B cell (primary cell): ENCODE results near the gene STIM1. TPM values are rescaled to one million over a fixed set of nuclear protein-coding genes. Genes with fewer than 3 reads are reported as not detected.

Source experiments
- ATAC-seq: fragments of 200-7000 bp; cut with Tn5 transposase; one replicate; pipeline ENCODE4 v1.10.0; 2021; ENCODE audit warnings: low read depth, mild to moderate bottlenecking, moderate number of reproducible peaks, moderate library complexity
- CTCF ChIA-PET: fragments of 350-600 bp; sonication (Branson Sonifier 250); formaldehyde crosslinking; loops from one replicate; lab custom pipeline; 2021; ENCODE audit warnings: antibody characterized with exemption, inconsistent platforms; lab: Charles Lee
- POLR2A ChIA-PET: fragments of 350-600 bp; sonication (Branson Sonifier 250); formaldehyde crosslinking; loops from one replicate; lab custom pipeline; 2021; ENCODE audit warnings: antibody characterized with exemption; lab: Charles Lee
- DNase-seq: peaks from one replicate; pipeline ENCODE4 v3.0.0; 2013
- H2AFZ ChIP-seq: 2 replicates; pipeline ENCODE4 v1.6.1; 2012; ENCODE audit warnings: mild to moderate bottlenecking, low read depth, low read length; ENCODE audit not compliant: insufficient read depth, poor library complexity, severe bottlenecking
- H3K27ac ChIP-seq, 2 donors: 1 replicate in 1 of 2; 2 replicates in 1 of 2; pipeline ENCODE4 v1.5.1; 2012 to 2013; ENCODE audit warnings: low read length in 2 of 2, mild to moderate bottlenecking in 2 of 2, moderate library complexity in 1 of 2
- H3K27me3 ChIP-seq, 4 experiments: fragments of 200-600 bp in 1 of 4; sonication (generic) in 1 of 4; replicated peaks in 1 of 4; 1 replicate in 2 of 4; 2 replicates in 2 of 4; pipeline versions ENCODE4 v1.6.1 to v1.7.0; 2013 to 2016; ENCODE audit warnings: low read length in 3 of 4, mild to moderate bottlenecking in 2 of 4, mixed read lengths in 1 of 4, moderate library complexity in 1 of 4; ENCODE audit not compliant: insufficient read depth in 4 of 4, control insufficient read depth in 3 of 4; ENCODE audit errors: control extremely low read depth in 1 of 4
- H3K36me3 ChIP-seq, 2 experiments: replicated peaks in 1 of 2; 1 replicate in 1 of 2; 2 replicates in 1 of 2; pipeline versions ENCODE4 v1.6.1 to v1.7.1; 2013; ENCODE audit warnings: low read length in 1 of 2; ENCODE audit not compliant: insufficient read depth in 2 of 2, control insufficient read depth in 1 of 2; ENCODE audit errors: control extremely low read depth in 1 of 2, extremely low read depth in 1 of 2
- H3K4me1 ChIP-seq, 2 donors: fragments of 200-600 bp in 1 of 2; sonication (generic) in 1 of 2; 1 replicate in 1 of 2; 2 replicates in 1 of 2; pipeline versions ENCODE4 v1.5.1 to v1.6.1; 2013 to 2017; ENCODE audit warnings: low read length in 2 of 2; ENCODE audit not compliant: control insufficient read depth in 2 of 2, insufficient read depth in 2 of 2
- H3K4me2 ChIP-seq: replicated peaks from 2 replicates; pipeline ENCODE3; 2012; ENCODE audit warnings: mild to moderate bottlenecking, low read depth, low read length; ENCODE audit not compliant: poor library complexity, severe bottlenecking
- H3K4me3 ChIP-seq, 5 experiments: fragments of 200-600 bp in 1 of 5; sonication (generic) in 1 of 5; 1 replicate in 3 of 5; 2 replicates in 2 of 5; pipeline versions ENCODE4 v1.5.1 to v1.7.0; 2011 to 2016; ENCODE audit warnings: low read length in 4 of 5, mild to moderate bottlenecking in 4 of 5, low read depth in 2 of 5, control low read depth in 1 of 5, moderate library complexity in 1 of 5; ENCODE audit not compliant: insufficient read depth in 1 of 5; ENCODE audit errors: control extremely low read depth in 1 of 5, extremely low read depth in 1 of 5
- H3K79me2 ChIP-seq: fragments of 200-600 bp; sonication (generic); one replicate; pipeline ENCODE4 v1.6.0; 2016; ENCODE audit warnings: low read length; ENCODE audit not compliant: control insufficient read depth, insufficient read depth
- H3K9ac ChIP-seq: fragments of 200-600 bp; sonication (generic); 2 replicates; pipeline ENCODE4 v1.6.1; 2017; ENCODE audit warnings: mild to moderate bottlenecking, low read length, moderate library complexity
- H3K9me3 ChIP-seq, 3 donors: one replicate each; pipeline versions ENCODE4 v1.6.1 to v1.7.1; 2013; ENCODE audit warnings: low read length in 2 of 3; ENCODE audit not compliant: control insufficient read depth in 2 of 3, insufficient read depth in 1 of 3; ENCODE audit errors: control extremely low read depth in 1 of 3
- H4K20me1 ChIP-seq: 2 replicates; pipeline ENCODE4 v1.6.0; 2012; ENCODE audit warnings: mild to moderate bottlenecking, low read length; ENCODE audit not compliant: insufficient read depth, control insufficient read depth, poor library complexity, severe bottlenecking
- H3K27ac Mint-ChIP-seq: one replicate; pipeline ENCODE4 v1.8.0; 2021; ENCODE audit warnings: mixed read lengths
- H3K27me3 Mint-ChIP-seq: one replicate; pipeline ENCODE4 v1.8.0; 2021; ENCODE audit warnings: mixed read lengths
- H3K4me1 Mint-ChIP-seq: one replicate; pipeline ENCODE4 v1.8.0; 2021; ENCODE audit warnings: mixed read lengths
- H3K4me3 Mint-ChIP-seq: one replicate; pipeline ENCODE4 v1.8.0; 2021; ENCODE audit warnings: mixed read lengths
- H3K9me3 Mint-ChIP-seq: one replicate; pipeline ENCODE4 v1.8.0; 2022; ENCODE audit warnings: mixed read lengths; ENCODE audit not compliant: insufficient read depth
- EZH2 ChIP-seq: IDR thresholded peaks from 2 replicates; pipeline ENCODE4 v1.6.1; 2012; ENCODE audit warnings: borderline replicate concordance, low read depth, mild to moderate bottlenecking, moderate library complexity, low read length; ENCODE audit not compliant: insufficient read depth, poor library complexity, severe bottlenecking
- WGBS: methylation state at CpG from one replicate; pipeline ENCODE4 v1.1.5; 2013; ENCODE audit warnings: missing lambda C conversion rate; ENCODE audit not compliant: insufficient coverage; 5-methylcytosine and 5-hydroxymethylcytosine counted together
- intact Hi-C: fragments of 100-400 bp; cut with micrococcal nuclease; formaldehyde crosslinking; loops from one replicate; pipeline ENCODE4 v1.10.0; 2022
- polyA plus RNA-seq: library from polyadenylated mRNA; depleted of rRNA; stranded (reverse); fragments of >200 nt; gene quantifications from 2 replicates; pipeline ENCODE4 v1.2.3, GENCODE V29; 2012
- total RNA-seq, 2 donors: library from RNA; stranded (reverse); fragments of 120-200 nt in 1 of 2; gene quantifications; 1 replicate in 1 of 2; 2 replicates in 1 of 2; pipeline versions ENCODE4 v1.2.3 to v1.2.4, GENCODE V29; 2013 to 2022
- TF ChIP-seq, protein P1 (sequence below): fragments of 200-600 bp; IDR thresholded peaks from one replicate; pipeline ENCODE4 v1.8.0; 2022; ENCODE audit warnings: antibody characterized with exemption, mild to moderate bottlenecking

STIM1 gene
- total and polyA plus RNA-seq, 2 donors (not counting 1 experiment from before 2014, with no cell fraction given) = 59.4 to 76.7 TPM

DNA sequence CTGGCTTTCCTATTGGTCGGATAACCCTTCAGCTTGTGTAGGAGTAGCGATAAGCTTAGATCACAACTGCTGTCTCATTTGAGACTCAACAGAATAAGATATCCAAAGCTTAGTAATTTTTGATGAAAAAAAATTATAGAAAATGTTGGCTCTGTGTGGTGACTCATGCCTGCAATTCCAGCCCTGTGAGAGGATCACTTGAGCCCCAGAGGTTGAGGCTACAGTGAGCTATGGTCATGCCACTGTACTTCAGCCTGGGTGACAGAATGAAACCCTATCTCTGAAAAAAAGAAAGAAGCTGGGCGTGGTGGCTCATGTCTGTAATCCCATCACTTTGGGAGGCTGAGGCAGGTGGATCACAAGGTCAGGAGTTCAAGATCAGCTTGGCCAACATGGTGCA, 183.5 kb downstream of the STIM1 start:
- ChIA-PET POLR2A (interaction anchor here (0.7 kb wide), 1 partner anchor 185 kb away, joined by 9 read pairs; no protein-coding TSS in a partner anchor), CTCF (interaction anchor here (0.6 to 1.4 kb wide), 2 partner anchors 36 to 190 kb away, joined by 3 to 4 read pairs; no protein-coding TSS in a partner anchor)
- no peak for DNase-seq
- no peak for ATAC-seq
- Mint-ChIP-seq H3K4me3 (no peak overlapping the region), H3K4me1 (peaks cover 12% of the 10 kb centered on the region), H3K27me3 (no peaks in the 10 kb centered on the region), H3K9me3 (peaks cover 6% of the 10 kb centered on the region), H3K27ac (no peak overlapping the region)
- H3K9me3 ChIP-seq = peaks cover 0 to 2% (median 0%) of the 10 kb centered on the region in 3 donors
- H3K27me3 ChIP-seq = no peaks in the 10 kb centered on the region
- peaks cover 64% of the 10 kb centered on the region for H3K79me2 ChIP-seq
- no peak overlapping the region for H3K4me2 ChIP-seq
- no peak overlapping the region for H3K9ac ChIP-seq
- no peak overlapping the region for H2AFZ ChIP-seq
- TF ChIP-seq, protein P1, sequence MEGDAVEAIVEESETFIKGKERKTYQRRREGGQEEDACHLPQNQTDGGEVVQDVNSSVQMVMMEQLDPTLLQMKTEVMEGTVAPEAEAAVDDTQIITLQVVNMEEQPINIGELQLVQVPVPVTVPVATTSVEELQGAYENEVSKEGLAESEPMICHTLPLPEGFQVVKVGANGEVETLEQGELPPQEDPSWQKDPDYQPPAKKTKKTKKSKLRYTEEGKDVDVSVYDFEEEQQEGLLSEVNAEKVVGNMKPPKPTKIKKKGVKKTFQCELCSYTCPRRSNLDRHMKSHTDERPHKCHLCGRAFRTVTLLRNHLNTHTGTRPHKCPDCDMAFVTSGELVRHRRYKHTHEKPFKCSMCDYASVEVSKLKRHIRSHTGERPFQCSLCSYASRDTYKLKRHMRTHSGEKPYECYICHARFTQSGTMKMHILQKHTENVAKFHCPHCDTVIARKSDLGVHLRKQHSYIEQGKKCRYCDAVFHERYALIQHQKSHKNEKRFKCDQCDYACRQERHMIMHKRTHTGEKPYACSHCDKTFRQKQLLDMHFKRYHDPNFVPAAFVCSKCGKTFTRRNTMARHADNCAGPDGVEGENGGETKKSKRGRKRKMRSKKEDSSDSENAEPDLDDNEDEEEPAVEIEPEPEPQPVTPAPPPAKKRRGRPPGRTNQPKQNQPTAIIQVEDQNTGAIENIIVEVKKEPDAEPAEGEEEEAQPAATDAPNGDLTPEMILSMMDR = no peak
- no peak for TF ChIP-seq EZH2
- no peak overlapping the region for H3K27ac ChIP-seq
- H3K4me1 ChIP-seq = no peaks in the 10 kb centered on the region
- intact Hi-C loops = no loop called here
- peaks cover 39% of the 10 kb centered on the region for H4K20me1 ChIP-seq
- H3K4me3 ChIP-seq = no peak overlapping the region
- WGBS = 100% methylated on average over 1 of the region's 3 CpGs
- peaks cover 0 to 3% of the 10 kb centered on the region in 2 experiments for H3K36me3 ChIP-seq

DNA sequence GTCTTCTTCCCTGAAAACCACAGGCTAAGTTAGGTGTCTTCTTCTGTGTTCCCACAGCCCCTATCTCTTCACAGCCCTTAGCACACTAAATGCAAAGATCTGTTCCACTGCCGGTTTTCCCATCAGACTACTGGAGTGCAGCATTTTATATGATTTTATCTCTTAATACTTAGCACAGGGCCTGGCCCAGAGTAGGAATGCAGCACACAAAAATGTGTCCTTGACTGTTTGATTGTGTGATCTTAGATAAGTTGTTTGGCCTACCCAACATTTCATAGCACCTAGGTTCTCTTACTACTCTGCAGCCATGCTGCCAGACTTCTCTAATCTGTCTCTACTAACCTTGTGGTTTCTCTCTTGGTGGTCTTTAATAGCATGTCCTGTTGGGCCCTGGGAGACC, 185.0 kb downstream of the STIM1 start:
- Histone ChIP-seq H3K27me3 (no peaks in the 10 kb centered on the region), H3K4me3 (no peak overlapping the region), H3K36me3 (peaks cover 0 to 3% of the 10 kb centered on the region in 2 experiments), H4K20me1 (peaks cover 49% of the 10 kb centered on the region), H3K4me2 (no peak overlapping the region), H3K9me3 (peaks cover 0 to 2% (median 0%) of the 10 kb centered on the region in 3 donors), H3K27ac (no peak overlapping the region), H3K9ac (no peak overlapping the region), H3K4me1 (no peaks in the 10 kb centered on the region), H2AFZ (no peak overlapping the region), H3K79me2 (peaks cover 60% of the 10 kb centered on the region)
- WGBS = no CpG with 5 or more reads among the region's 1 CpG
- H3K27me3 Mint-ChIP-seq = no peaks in the 10 kb centered on the region
- peaks cover 6% of the 10 kb centered on the region for H3K9me3 Mint-ChIP-seq
- intact Hi-C loops = no loop called here
- no peak for TF ChIP-seq EZH2
- TF ChIP-seq, protein P1 = no peak
- DNase-seq (no peak), ATAC-seq (no peak)
- H3K4me1 Mint-ChIP-seq = peaks cover 9% of the 10 kb centered on the region
- CTCF ChIA-PET = interaction anchor here (4.6 kb wide), 1 partner anchor 190 kb away, joined by 24 read pairs; no protein-coding TSS in a partner anchor
- no peak overlapping the region for H3K27ac Mint-ChIP-seq
- POLR2A ChIA-PET = no interaction called here
- H3K4me3 Mint-ChIP-seq = no peak overlapping the region
